KBM-7 (cell line): ENCODE results near the gene TCP11L2.
"Not testable (repeated sequence)": the region's sequence is repeated elsewhere in the genome, so short reads cannot be mapped to it uniquely, and the experiment has no call there.

ENCODE experiments used
- DNase-seq: peaks from one replicate; pipeline ENCODE4 v3.0.0-alpha.2; 2015
- in situ Hi-C: fragments of 300-500 bp; cut with MboI; formaldehyde crosslinking; loops from 2 replicates; pipeline ENCODE4 v1.14.3; 2020; ENCODE audit warnings: low sequenced_read_pairs, low pct_unique_long_range_greater_than_20kb, mixed read lengths

The TCP11L2 gene

GRCh38 chr12:106362971-106363370, 60.4 kb downstream of the TCP11L2 start:
- in situ Hi-C loops = loop anchor here (25.0 kb wide), 1 partner anchor 126 kb away; the partner anchor contains the start of gene CKAP4
- no peak for DNase-seq

- in situ Hi-C loops = loop anchor here (25.0 kb wide), 1 partner anchor 127 kb away; the partner anchor contains the start of gene CKAP4
- DNase-seq = no peak
Observed at GRCh38 chr12:106364261-106364660, 61.7 kb downstream of the TCP11L2 start.

DNA sequence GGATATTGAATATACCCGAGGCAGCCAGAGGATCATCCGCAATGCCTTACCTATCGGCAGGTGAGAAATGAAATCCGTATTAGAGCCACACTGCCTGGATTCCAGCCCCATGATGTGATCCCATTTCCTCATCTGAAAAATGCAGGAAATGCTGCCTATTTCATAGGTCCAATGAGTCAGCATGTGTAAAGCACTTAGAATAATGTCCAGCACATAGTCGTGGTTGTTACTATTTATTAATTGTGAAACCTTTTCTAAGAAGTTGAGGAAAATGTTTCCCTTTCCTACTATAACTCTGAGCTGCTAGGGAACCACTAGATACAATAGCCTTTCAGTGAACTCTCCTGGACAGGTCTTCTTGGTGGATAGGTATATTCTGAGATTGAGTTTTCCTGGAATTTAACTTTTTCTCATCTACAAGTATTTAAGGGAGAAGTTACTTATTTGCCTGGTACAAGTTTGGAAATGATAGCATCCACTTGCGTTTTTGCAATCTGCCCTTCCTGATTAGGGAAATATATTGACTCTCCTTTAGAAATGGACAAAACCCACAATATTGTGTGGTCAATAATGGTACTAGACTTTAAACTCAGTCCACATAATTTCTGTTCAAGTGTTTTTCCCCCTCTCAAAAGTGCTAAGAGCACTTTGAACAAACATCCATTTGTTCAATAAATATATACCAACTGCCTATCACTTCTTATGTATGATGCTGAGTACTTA, 67.3 kb downstream of the TCP11L2 start:
- no peak for DNase-seq
- in situ Hi-C loops = loop anchor here (25.0 kb wide), 1 partner anchor 132 kb away; the partner anchor contains the start of gene CKAP4

DNA sequence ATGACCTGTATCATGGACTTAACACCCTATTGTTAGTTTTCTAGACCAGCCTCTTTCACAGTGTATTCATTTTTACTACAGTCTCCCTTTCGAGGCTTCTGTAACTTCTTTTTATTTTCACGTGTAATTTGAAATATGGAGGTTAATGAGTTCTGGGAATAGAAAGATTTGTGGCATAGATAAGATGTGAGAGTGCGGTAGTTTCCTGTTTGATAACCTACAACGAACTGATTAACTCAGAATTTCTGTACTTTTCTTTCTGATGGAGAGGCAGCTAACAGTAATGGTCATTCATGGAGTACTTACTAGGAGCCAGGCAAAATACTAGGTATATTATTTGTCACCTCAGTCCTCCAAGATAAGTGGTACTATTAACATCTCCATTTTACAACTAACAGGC, 76.3 kb downstream of the TCP11L2 start:
- peak; percentile 33 for DNase-seq
- in situ Hi-C loops = loop anchor here (25.0 kb wide), 1 partner anchor 534 kb away; no protein-coding TSS in a partner anchor

- DNase-seq = no peak
- in situ Hi-C loops = loop anchor here (25.0 kb wide), 1 partner anchor 531 kb away; no protein-coding TSS in a partner anchor
Observed at GRCh38 chr12:106380954-106381353, 78.4 kb downstream of the TCP11L2 start.

GRCh38 chr12:106381866-106382265, 79.3 kb downstream of the TCP11L2 start:
- DNase-seq = not testable (repeated sequence)
- in situ Hi-C loops = loop anchor here (25.0 kb wide), 1 partner anchor 530 kb away; no protein-coding TSS in a partner anchor

- in situ Hi-C loops = loop anchor here (25.0 kb wide), 1 partner anchor 525 kb away; no protein-coding TSS in a partner anchor
- no peak for DNase-seq
Observed at GRCh38 chr12:106386813-106387535, 84.4 kb downstream of the TCP11L2 start.

DNA sequence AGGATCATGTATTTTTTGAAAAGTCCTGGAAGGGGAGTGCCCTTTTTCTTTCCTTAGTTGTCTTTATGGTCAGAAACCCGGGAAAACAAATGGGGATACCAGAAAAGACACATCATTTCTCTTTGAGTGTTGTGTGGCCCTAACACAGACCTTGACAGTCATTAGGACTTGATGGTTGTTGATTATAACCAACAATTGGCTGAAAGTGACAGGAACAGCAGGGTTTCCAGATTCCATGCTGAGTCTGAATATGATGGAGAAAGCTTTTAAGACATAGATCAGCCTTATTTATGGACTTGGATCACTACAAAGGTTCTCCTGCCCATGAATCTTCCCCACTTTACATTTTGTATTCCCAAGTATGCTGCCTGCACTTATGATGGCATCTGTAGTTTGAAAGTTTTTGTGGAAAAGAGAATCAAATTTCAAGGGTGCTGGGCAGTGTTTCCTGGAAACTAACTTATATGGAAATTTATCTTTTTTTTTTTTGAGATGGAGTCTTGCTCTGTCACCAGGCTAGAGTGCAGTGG, 85.4 kb downstream of the TCP11L2 start:
- in situ Hi-C loops = loop anchor here (25.0 kb wide), 1 partner anchor 524 kb away; no protein-coding TSS in a partner anchor
- DNase-seq = no peak

GRCh38 chr12:106389151-106389550, 86.6 kb downstream of the TCP11L2 start:
- no peak for DNase-seq
- in situ Hi-C loops = loop anchor here (25.0 kb wide), 1 partner anchor 523 kb away; no protein-coding TSS in a partner anchor

DNA sequence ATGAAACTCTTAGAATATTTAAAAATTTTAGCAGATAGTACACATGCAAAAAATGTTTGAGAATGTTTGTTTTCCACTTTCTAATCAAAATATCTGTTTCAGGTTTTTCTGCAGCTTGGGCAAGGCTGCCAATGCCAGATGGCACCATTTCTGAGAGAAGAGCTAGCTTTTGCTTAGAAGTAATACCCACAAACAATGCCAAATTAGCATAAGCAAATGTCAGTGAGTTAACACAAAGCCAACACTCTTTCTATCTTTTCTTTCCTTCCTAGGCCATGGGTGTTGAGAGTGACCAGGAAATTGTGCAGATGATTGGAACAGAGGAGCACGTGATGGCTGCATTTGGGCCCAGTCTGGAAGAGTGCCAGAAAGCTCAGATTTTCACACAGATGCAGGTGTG, 90.2 kb downstream of the TCP11L2 start:
- in situ Hi-C loops = loop anchor here (25.0 kb wide), 1 partner anchor 520 kb away; no protein-coding TSS in a partner anchor
- no peak for DNase-seq
